ENCODE results near the gene NABP2. TPM values are rescaled to one million over a fixed set of nuclear protein-coding genes. Genes with fewer than 3 reads are reported as not detected.

NABP2 gene
- total and polyA plus RNA-seq, 2 donors (not counting 1 experiment from before 2014, with no cell fraction given) = 29.2 to 39.7 TPM

DNA sequence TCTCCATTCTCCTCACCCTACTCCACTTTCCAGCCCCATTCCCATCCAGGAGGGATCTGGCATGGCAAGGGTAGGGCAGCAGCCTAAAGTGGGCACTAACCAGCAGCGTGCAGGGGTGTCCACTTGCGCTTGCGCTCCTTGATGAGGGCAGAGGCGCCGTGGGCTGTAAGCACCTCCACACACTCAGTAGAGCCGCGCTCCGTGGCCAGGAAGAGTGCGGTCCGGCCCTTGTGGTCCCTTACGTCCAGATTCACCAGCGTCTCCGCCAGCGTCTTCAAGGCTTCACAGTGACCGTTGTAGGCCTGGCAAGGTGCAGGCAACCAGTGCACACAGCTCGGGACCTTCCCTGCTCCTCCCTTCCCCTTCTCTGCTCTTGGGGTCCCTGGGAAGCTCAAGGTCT lies 23.8 kb downstream of the NABP2 start:
- TF ChIP-seq EZH2 (IDR thresholded peaks at IDR 0.05; ENCODE audit: low read length, missing control alignments) = no peak
- TF ChIP-seq, protein P1, sequence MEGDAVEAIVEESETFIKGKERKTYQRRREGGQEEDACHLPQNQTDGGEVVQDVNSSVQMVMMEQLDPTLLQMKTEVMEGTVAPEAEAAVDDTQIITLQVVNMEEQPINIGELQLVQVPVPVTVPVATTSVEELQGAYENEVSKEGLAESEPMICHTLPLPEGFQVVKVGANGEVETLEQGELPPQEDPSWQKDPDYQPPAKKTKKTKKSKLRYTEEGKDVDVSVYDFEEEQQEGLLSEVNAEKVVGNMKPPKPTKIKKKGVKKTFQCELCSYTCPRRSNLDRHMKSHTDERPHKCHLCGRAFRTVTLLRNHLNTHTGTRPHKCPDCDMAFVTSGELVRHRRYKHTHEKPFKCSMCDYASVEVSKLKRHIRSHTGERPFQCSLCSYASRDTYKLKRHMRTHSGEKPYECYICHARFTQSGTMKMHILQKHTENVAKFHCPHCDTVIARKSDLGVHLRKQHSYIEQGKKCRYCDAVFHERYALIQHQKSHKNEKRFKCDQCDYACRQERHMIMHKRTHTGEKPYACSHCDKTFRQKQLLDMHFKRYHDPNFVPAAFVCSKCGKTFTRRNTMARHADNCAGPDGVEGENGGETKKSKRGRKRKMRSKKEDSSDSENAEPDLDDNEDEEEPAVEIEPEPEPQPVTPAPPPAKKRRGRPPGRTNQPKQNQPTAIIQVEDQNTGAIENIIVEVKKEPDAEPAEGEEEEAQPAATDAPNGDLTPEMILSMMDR (conservative IDR thresholded peaks at IDR 0.05 in 1 of 2, IDR thresholded peaks at IDR 0.05 in 1 of 2; ENCODE audit: low read depth in 1 of 2, low read length in 2 of 2) = no peak
- H3K9ac ChIP-seq (ENCODE audit: insufficient read depth, low read length) = no peak overlapping the region
- no peaks in the 10 kb centered on the region for H4K20me1 ChIP-seq (ENCODE audit: control insufficient read depth, extremely low read depth, insufficient read depth, low read length)
- H3K27me3 ChIP-seq (ENCODE audit: control insufficient read depth, insufficient read depth, low read length) = no peaks in the 10 kb centered on the region
- H3K4me3 ChIP-seq (replicated peaks in 1 of 4; ENCODE audit: control extremely low read depth in 1 of 4, insufficient read depth in 1 of 4, low read depth in 3 of 4, low read length in 4 of 4) = no peak overlapping the region
- H2AFZ ChIP-seq (ENCODE audit: low read length) = no peak overlapping the region
- H3K4me1 ChIP-seq (ENCODE audit: control insufficient read depth, extremely low read depth, insufficient read depth, low read length) = no peaks in the 10 kb centered on the region
- H3K4me2 ChIP-seq (ENCODE audit: extremely low read depth, insufficient read depth, low read length) = no peak overlapping the region
- H3K79me2 ChIP-seq (ENCODE audit: control insufficient read depth, insufficient read depth, low read length) = peaks cover 1% of the 10 kb centered on the region
- no peak for DNase-seq (ENCODE audit: low read depth in 2 of 2)
- no peak overlapping the region for H3K27ac ChIP-seq (ENCODE audit: insufficient read depth, low read length)
- no peaks in the 10 kb centered on the region for H3K9me3 ChIP-seq (ENCODE audit: control insufficient read depth, insufficient read depth, low read depth, low read length)
- H3K36me3 ChIP-seq (ENCODE audit: control insufficient read depth, insufficient read depth, low read length) = peaks cover 49% of the 10 kb centered on the region

DNA sequence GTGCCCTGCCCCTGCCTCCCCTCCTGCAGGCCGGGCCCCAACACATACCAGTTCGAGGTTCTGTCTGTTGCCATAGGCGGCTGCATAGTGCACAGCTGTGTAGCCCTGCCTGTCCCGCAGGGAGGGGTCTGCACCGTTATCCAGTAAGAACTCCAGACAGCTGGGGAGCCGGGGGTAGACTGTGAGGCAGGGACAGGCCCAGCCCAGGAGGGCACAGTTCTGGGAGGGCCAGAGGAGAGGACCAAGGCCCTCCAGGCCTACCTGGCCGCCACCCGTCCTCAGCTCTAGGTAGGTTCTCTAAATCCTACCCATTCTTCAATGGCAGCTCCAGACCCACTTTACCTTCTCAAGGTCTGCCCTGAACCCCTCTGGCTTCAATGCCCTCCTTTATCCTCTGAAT lies 24.6 kb downstream of the NABP2 start:
- Histone ChIP-seq H3K4me3 (replicated peaks in 1 of 4; ENCODE audit: control extremely low read depth in 1 of 4, insufficient read depth in 1 of 4, low read depth in 3 of 4, low read length in 4 of 4) (no peak overlapping the region), H3K9ac (ENCODE audit: insufficient read depth, low read length) (no peak overlapping the region), H3K27ac (ENCODE audit: insufficient read depth, low read length) (no peak overlapping the region), H2AFZ (ENCODE audit: low read length) (no peak overlapping the region), H3K4me2 (ENCODE audit: extremely low read depth, insufficient read depth, low read length) (no peak overlapping the region), H3K27me3 (ENCODE audit: control insufficient read depth, insufficient read depth, low read length) (no peaks in the 10 kb centered on the region), H3K9me3 (ENCODE audit: control insufficient read depth, insufficient read depth, low read depth, low read length) (no peaks in the 10 kb centered on the region), H4K20me1 (ENCODE audit: control insufficient read depth, extremely low read depth, insufficient read depth, low read length) (no peaks in the 10 kb centered on the region), H3K36me3 (ENCODE audit: control insufficient read depth, insufficient read depth, low read length) (peaks cover 50% of the 10 kb centered on the region), H3K79me2 (ENCODE audit: control insufficient read depth, insufficient read depth, low read length) (peaks cover 1% of the 10 kb centered on the region), H3K4me1 (ENCODE audit: control insufficient read depth, extremely low read depth, insufficient read depth, low read length) (no peaks in the 10 kb centered on the region)
- no peak for DNase-seq (ENCODE audit: low read depth in 2 of 2)
- TF ChIP-seq, protein P1 (conservative IDR thresholded peaks at IDR 0.05 in 1 of 2, IDR thresholded peaks at IDR 0.05 in 1 of 2; ENCODE audit: low read depth in 1 of 2, low read length in 2 of 2) = no peak
- no peak for TF ChIP-seq EZH2 (IDR thresholded peaks at IDR 0.05; ENCODE audit: low read length, missing control alignments)

DNA sequence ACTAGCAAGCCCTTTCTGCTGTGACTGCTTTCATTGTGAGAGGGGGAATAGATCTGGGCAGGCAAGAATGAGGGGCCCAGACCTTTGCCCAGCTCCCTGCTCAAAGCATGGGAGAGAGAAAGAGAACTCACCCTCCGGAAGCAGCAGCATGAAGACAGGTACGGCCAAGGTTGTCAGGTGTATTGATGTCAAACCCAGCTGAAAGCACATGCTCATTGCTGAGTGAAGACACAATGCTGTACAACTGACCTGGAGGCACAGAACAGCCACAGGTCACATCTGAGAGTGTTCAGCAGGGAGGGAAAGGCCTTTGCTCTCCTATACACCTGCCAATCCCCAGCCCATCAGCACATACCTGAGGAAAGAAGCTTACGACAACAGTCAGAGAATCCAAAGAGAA lies 28.5 kb downstream of the NABP2 start:
- Histone ChIP-seq H3K79me2 (ENCODE audit: control insufficient read depth, insufficient read depth, low read length) (peaks cover 31% of the 10 kb centered on the region), H4K20me1 (ENCODE audit: control insufficient read depth, extremely low read depth, insufficient read depth, low read length) (no peaks in the 10 kb centered on the region)
- no peak for TF ChIP-seq EZH2 (IDR thresholded peaks at IDR 0.05; ENCODE audit: low read length, missing control alignments)
- TF ChIP-seq, protein P1 (conservative IDR thresholded peaks at IDR 0.05 in 1 of 2, IDR thresholded peaks at IDR 0.05 in 1 of 2; ENCODE audit: low read depth in 1 of 2, low read length in 2 of 2) = no peak

More for the DNA sequence above, 28.5 kb downstream of the NABP2 start:
- H3K36me3 ChIP-seq (ENCODE audit: control insufficient read depth, insufficient read depth, low read length) = peaks cover 45% of the 10 kb centered on the region
- DNase-seq (ENCODE audit: low read depth in 2 of 2) = no peak
- no peak overlapping the region for H3K4me2 ChIP-seq (ENCODE audit: extremely low read depth, insufficient read depth, low read length)
- H3K27ac ChIP-seq (ENCODE audit: insufficient read depth, low read length) = no peak overlapping the region
- no peak overlapping the region for H2AFZ ChIP-seq (ENCODE audit: low read length)
- H3K4me1 ChIP-seq (ENCODE audit: control insufficient read depth, extremely low read depth, insufficient read depth, low read length) = peaks cover 11% of the 10 kb centered on the region
- H3K27me3 ChIP-seq (ENCODE audit: control insufficient read depth, insufficient read depth, low read length) = no peaks in the 10 kb centered on the region
- no peak overlapping the region for H3K4me3 ChIP-seq (replicated peaks in 1 of 4; ENCODE audit: control extremely low read depth in 1 of 4, insufficient read depth in 1 of 4, low read depth in 3 of 4, low read length in 4 of 4)
- no peaks in the 10 kb centered on the region for H3K9me3 ChIP-seq (ENCODE audit: control insufficient read depth, insufficient read depth, low read depth, low read length)
- H3K9ac ChIP-seq (ENCODE audit: insufficient read depth, low read length) = no peak overlapping the region
